ENCODE results near the gene KCNG2.

The KCNG2 gene

GRCh38 chr18:79792988-79793355, 4.8 kb upstream of the KCNG2 start:
- H3K27me3 ChIP-seq (ENCODE audit: low read depth), result no peaks in the 10 kb centered on the region
- in situ Hi-C loops (cut with MboI; ENCODE audit: low sequenced_read_pairs), result no loop called here
- no peaks in the 10 kb centered on the region for H3K4me1 ChIP-seq

GRCh38 chr18:79794846-79795245, 2.9 kb upstream of the KCNG2 start:
- peaks cover 9% of the 10 kb centered on the region; the same call in 1 of the 2 replicates for H3K27me3 ChIP-seq (ENCODE audit: low read depth)
- in situ Hi-C loops (cut with MboI; ENCODE audit: low sequenced_read_pairs), result no loop called here
- DNase-seq (ENCODE audit: low spot score in 2 of 2), result no peak

More at GRCh38 chr18:79792988-79793355, 4.8 kb upstream of the KCNG2 start:
- DNase-seq (ENCODE audit: low spot score in 2 of 2), result no peak
- Histone ChIP-seq H3K9me3 (no peaks in the 10 kb centered on the region), H3K4me3 (no peak overlapping the region), H3K36me3 (replicated peaks) (no peaks in the 10 kb centered on the region)

GRCh38 chr18:79795446-79795845, 2.3 kb upstream of the KCNG2 start:
- Histone ChIP-seq H3K4me1 (no peaks in the 10 kb centered on the region), H3K9me3 (no peaks in the 10 kb centered on the region), H3K36me3 (replicated peaks) (no peaks in the 10 kb centered on the region), H3K4me3 (no peak overlapping the region), H3K27me3 (ENCODE audit: low read depth) (peaks cover 9% of the 10 kb centered on the region; the same call in 1 of the 2 replicates)
- in situ Hi-C loops (cut with MboI; ENCODE audit: low sequenced_read_pairs), result no loop called here
- DNase-seq (ENCODE audit: low spot score in 2 of 2), result no peak

More at GRCh38 chr18:79794846-79795245, 2.9 kb upstream of the KCNG2 start:
- Histone ChIP-seq H3K4me1 (no peaks in the 10 kb centered on the region), H3K36me3 (replicated peaks) (no peaks in the 10 kb centered on the region), H3K9me3 (no peaks in the 10 kb centered on the region), H3K4me3 (no peak overlapping the region)

- peaks cover 9% of the 10 kb centered on the region; the same call in 1 of the 2 replicates for H3K27me3 ChIP-seq (ENCODE audit: low read depth)
- no peak overlapping the region for H3K4me3 ChIP-seq
- H3K4me1 ChIP-seq, result no peaks in the 10 kb centered on the region
- no peaks in the 10 kb centered on the region for H3K9me3 ChIP-seq
- no peaks in the 10 kb centered on the region for H3K36me3 ChIP-seq (replicated peaks)
- in situ Hi-C loops (cut with MboI; ENCODE audit: low sequenced_read_pairs), result no loop called here
- DNase-seq (ENCODE audit: low spot score in 2 of 2), result no peak
These were observed 1.7 kb upstream of the KCNG2 start for GRCh38 chr18:79796016-79796415.

GRCh38 chr18:79796531-79797405, 970 bp upstream of the KCNG2 start:
- no peaks in the 10 kb centered on the region for H3K4me1 ChIP-seq

GRCh38 chr18:79798346-79798998, 734 bp downstream of the KCNG2 start:
- H3K36me3 ChIP-seq (replicated peaks), result no peaks in the 10 kb centered on the region
- no peaks in the 10 kb centered on the region for H3K4me1 ChIP-seq
- peaks cover 9% of the 10 kb centered on the region; the same call in 1 of the 2 replicates for H3K27me3 ChIP-seq (ENCODE audit: low read depth)
- H3K4me3 ChIP-seq, result peak overlapping the region; percentile 3
- DNase-seq (ENCODE audit: low spot score in 2 of 2), result no peak
- H3K9me3 ChIP-seq, result no peaks in the 10 kb centered on the region
- in situ Hi-C loops (cut with MboI; ENCODE audit: low sequenced_read_pairs), result no loop called here

More at GRCh38 chr18:79796531-79797405, 970 bp upstream of the KCNG2 start:
- DNase-seq (ENCODE audit: low spot score in 2 of 2), result no peak
- in situ Hi-C loops (cut with MboI; ENCODE audit: low sequenced_read_pairs), result no loop called here
- H3K9me3 ChIP-seq, result no peaks in the 10 kb centered on the region
- no peak overlapping the region for H3K4me3 ChIP-seq
- peaks cover 9% of the 10 kb centered on the region; the same call in 1 of the 2 replicates for H3K27me3 ChIP-seq (ENCODE audit: low read depth)
- no peaks in the 10 kb centered on the region for H3K36me3 ChIP-seq (replicated peaks)

- Histone ChIP-seq H3K4me1 (no peaks in the 10 kb centered on the region), H3K27me3 (ENCODE audit: low read depth) (peaks cover 9% of the 10 kb centered on the region; the same call in 1 of the 2 replicates), H3K9me3 (no peaks in the 10 kb centered on the region), H3K4me3 (no peak overlapping the region), H3K36me3 (replicated peaks) (no peaks in the 10 kb centered on the region)
- in situ Hi-C loops (cut with MboI; ENCODE audit: low sequenced_read_pairs), result no loop called here
- DNase-seq (ENCODE audit: low spot score in 2 of 2), result no peak
These were observed 1.2 kb downstream of the KCNG2 start for GRCh38 chr18:79798999-79799370.

- Histone ChIP-seq H3K9me3 (no peaks in the 10 kb centered on the region), H3K4me1 (no peaks in the 10 kb centered on the region), H3K36me3 (replicated peaks) (no peaks in the 10 kb centered on the region), H3K27me3 (ENCODE audit: low read depth) (peaks cover 9% of the 10 kb centered on the region; the same call in 1 of the 2 replicates), H3K4me3 (no peak overlapping the region)
- in situ Hi-C loops (cut with MboI; ENCODE audit: low sequenced_read_pairs), result no loop called here
- DNase-seq (ENCODE audit: low spot score in 2 of 2), result no peak
These were observed 2.1 kb downstream of the KCNG2 start for GRCh38 chr18:79799619-79800370.

- Histone ChIP-seq H3K27me3 (ENCODE audit: low read depth) (peaks cover 9% of the 10 kb centered on the region; the same call in 1 of the 2 replicates), H3K4me3 (no peak overlapping the region), H3K36me3 (replicated peaks) (no peaks in the 10 kb centered on the region), H3K4me1 (no peaks in the 10 kb centered on the region), H3K9me3 (no peaks in the 10 kb centered on the region)
- DNase-seq (ENCODE audit: low spot score in 2 of 2), result no peak
- in situ Hi-C loops (cut with MboI; ENCODE audit: low sequenced_read_pairs), result no loop called here
These were observed 2.8 kb downstream of the KCNG2 start for GRCh38 chr18:79800371-79801180.

GRCh38 chr18:79801217-79801616, 3.5 kb downstream of the KCNG2 start:
- Histone ChIP-seq H3K36me3 (replicated peaks) (no peaks in the 10 kb centered on the region), H3K4me3 (no peak overlapping the region), H3K27me3 (ENCODE audit: low read depth) (peaks cover 9% of the 10 kb centered on the region; the same call in 1 of the 2 replicates), H3K4me1 (no peaks in the 10 kb centered on the region), H3K9me3 (no peaks in the 10 kb centered on the region)
- in situ Hi-C loops (cut with MboI; ENCODE audit: low sequenced_read_pairs), result no loop called here
- DNase-seq (ENCODE audit: low spot score in 2 of 2), result no peak

GRCh38 chr18:79801641-79802040, 3.9 kb downstream of the KCNG2 start:
- Histone ChIP-seq H3K9me3 (no peaks in the 10 kb centered on the region), H3K36me3 (replicated peaks) (no peaks in the 10 kb centered on the region), H3K4me3 (no peak overlapping the region), H3K4me1 (no peaks in the 10 kb centered on the region), H3K27me3 (ENCODE audit: low read depth) (peaks cover 9% of the 10 kb centered on the region; the same call in 1 of the 2 replicates)
- no peak for DNase-seq (ENCODE audit: low spot score in 2 of 2)
- in situ Hi-C loops (cut with MboI; ENCODE audit: low sequenced_read_pairs), result no loop called here

- Histone ChIP-seq H3K27me3 (ENCODE audit: low read depth) (peaks cover 9% of the 10 kb centered on the region; the same call in 1 of the 2 replicates), H3K4me1 (no peaks in the 10 kb centered on the region), H3K36me3 (replicated peaks) (no peaks in the 10 kb centered on the region), H3K4me3 (no peak overlapping the region), H3K9me3 (no peaks in the 10 kb centered on the region)
- in situ Hi-C loops (cut with MboI; ENCODE audit: low sequenced_read_pairs), result no loop called here
- no peak for DNase-seq (ENCODE audit: low spot score in 2 of 2)
These were observed 4.6 kb downstream of the KCNG2 start for GRCh38 chr18:79802298-79802697.

- H3K36me3 ChIP-seq (replicated peaks), result no peaks in the 10 kb centered on the region
These were observed 5.9 kb downstream of the KCNG2 start for GRCh38 chr18:79803611-79804051.

More at GRCh38 chr18:79803611-79804051, 5.9 kb downstream of the KCNG2 start:
- Histone ChIP-seq H3K9me3 (no peaks in the 10 kb centered on the region), H3K27me3 (ENCODE audit: low read depth) (peaks cover 6% of the 10 kb centered on the region; the same call in 1 of the 2 replicates), H3K4me1 (no peaks in the 10 kb centered on the region), H3K4me3 (no peak overlapping the region)
- no peak for DNase-seq (ENCODE audit: low spot score in 2 of 2)
- in situ Hi-C loops (cut with MboI; ENCODE audit: low sequenced_read_pairs), result no loop called here
